Body of pancreas (tissue), 4 donors: ENCODE results near the gene KLHDC4.

Source experiments
- CTCF ChIP-seq, 7 experiments: fragments of 450-650 bp in 4 of 7; fragments of 200-600 bp in 3 of 7; sonication (generic) in 3 of 7; IDR thresholded peaks; one replicate each; pipeline ENCODE4 v1.5.1; 2016 to 2019; ENCODE audit warnings: antibody characterized with exemption in 7 of 7
- POLR2A ChIP-seq, 3 donors: fragments of 450-650 bp; IDR thresholded peaks; one replicate each; pipeline ENCODE4 v1.6.1; 2016; ENCODE audit warnings: antibody characterized with exemption in 3 of 3, mild to moderate bottlenecking in 2 of 3

DNA sequence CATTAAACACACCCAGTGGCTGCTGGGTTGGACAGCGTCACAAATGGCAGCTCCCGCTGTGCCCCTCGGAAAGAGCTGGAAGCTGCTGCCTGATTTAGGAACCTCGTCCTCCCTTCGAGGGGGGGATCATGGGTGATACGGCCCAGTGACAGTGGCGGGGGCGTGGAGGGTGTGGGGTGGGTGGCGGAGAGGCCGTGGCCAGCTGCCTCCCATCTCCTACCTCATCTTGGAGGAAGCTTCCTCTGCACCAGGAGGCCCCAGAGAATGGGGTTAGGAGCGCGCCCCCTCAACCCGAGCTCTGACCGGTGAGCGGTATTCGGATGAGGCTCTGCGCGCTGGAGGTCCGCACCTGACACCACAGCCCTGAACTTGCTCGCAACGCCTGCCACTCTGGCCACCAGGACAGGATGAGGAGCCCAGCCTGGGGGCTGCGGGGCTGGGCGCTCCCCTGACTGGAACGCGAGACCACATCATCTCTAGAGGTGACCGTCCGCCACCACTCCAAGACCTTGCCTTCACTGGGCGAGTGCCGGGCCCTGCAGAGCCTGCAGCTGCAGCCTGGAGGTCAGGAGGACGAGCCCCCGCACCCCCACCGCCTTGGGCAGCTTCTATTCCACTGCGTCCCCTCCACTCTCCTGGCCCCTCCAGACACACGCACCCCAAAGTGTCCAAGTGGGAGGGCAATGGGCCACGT is 80.9 kb downstream of the KLHDC4 start:
- no peak for TF ChIP-seq POLR2A (IDR thresholded peaks at IDR 0.05)
- no peak for TF ChIP-seq CTCF (IDR thresholded peaks at IDR 0.05)
